ENCODE results near the gene NFIA. TPM values are rescaled to one million over a fixed set of nuclear protein-coding genes. Genes with fewer than 3 reads are reported as not detected.

NFIA gene
- total and polyA plus RNA-seq, 9 of the 15 experiments (the other 6 are each of a cell fraction or from before 2014, with no cell fraction given): 5.3 to 24.9 (median 9.8) TPM

GRCh38 chr1:61169634-61170033 lies 87.3 kb downstream of the NFIA start (continued):
- peak; percentile 84 for TF ChIP-seq RBM25 (IDR thresholded peaks at IDR 0.05; ENCODE audit: low read depth, low read length, severe bottlenecking)

- ATAC-seq (peak; percentile 63), DNase-seq (ENCODE audit: extremely low read depth in 1 of 4, low spot score in 3 of 4) (peak; percentile 66 to 80 (median 78)), FAIRE-seq (peak; percentile 85)
- peak overlapping the region; percentile 86 for H3K27ac ChIP-seq (ENCODE audit: extremely low read depth, low read depth, low read length)
- CTCF ChIA-PET (ENCODE audit: low intra/inter-chr PET ratio): no interaction called here
- H3K4me3 ChIP-seq: no peak overlapping the region
- peaks cover 91% of the 10 kb centered on the region for H3K79me2 ChIP-seq (ENCODE audit: control insufficient read depth, insufficient read depth, low read length)
- H3K9me1 ChIP-seq (ENCODE audit: control insufficient read depth, insufficient read depth, low read length): no peaks in the 10 kb centered on the region
- peaks cover 4 to 70% of the 10 kb centered on the region in 2 experiments for H3K4me1 ChIP-seq (replicated peaks in 1 of 2; ENCODE audit: control insufficient read depth in 2 of 2, insufficient read depth in 2 of 2, low read length in 2 of 2)
- peak overlapping the region in 1 of 2 experiments; percentile 62; a peak in 2 of 4 replicates for H3K9ac ChIP-seq (ENCODE audit: insufficient read depth in 1 of 2, low read depth in 2 of 2, low read length in 2 of 2)
- peak overlapping the region; percentile 35 for H2AFZ ChIP-seq (ENCODE audit: low read depth, low read length)
- in situ Hi-C loops (cut with MboI) (no loop called here), intact Hi-C loops (cut with micrococcal nuclease) (no loop called here)
- BruUV-seq (replicated peaks): no TSS peak
- no peaks in the 10 kb centered on the region for H3K9me3 ChIP-seq (replicated peaks; ENCODE audit: control insufficient read depth, insufficient read depth, low read depth, low read length)
- no peaks in the 10 kb centered on the region for H4K20me1 ChIP-seq (replicated peaks; ENCODE audit: control insufficient read depth, insufficient read depth, low read length)
- POLR2A ChIA-PET: interaction anchor here (0.7 to 3.7 kb wide), 3 partner anchors 13 to 93 kb away, joined by 3 to 25 read pairs (median 5); no protein-coding TSS in a partner anchor
- H3K27me3 ChIP-seq (ENCODE audit: control insufficient read depth in 2 of 2, insufficient read depth in 2 of 2, low read length in 2 of 2): no peaks in the 10 kb centered on the region
- H3K4me2 ChIP-seq (ENCODE audit: insufficient read depth, low read length): peak overlapping the region; percentile 55
- WGBS (ENCODE audit: insufficient coverage, low coverage, missing lambda C conversion rate): 4% methylated on average over 6 of the region's 6 CpGs
- H3K36me3 ChIP-seq (ENCODE audit: control insufficient read depth, insufficient read depth, low read length): peaks cover 13% of the 10 kb centered on the region
- TF ChIP-seq SMARCA4 (IDR thresholded peaks at IDR 0.05) (peak; percentile 90), ZNF384 (IDR thresholded peaks at IDR 0.05; ENCODE audit: low read depth, low read length) (peak; percentile 27; the same call in 1 of the 2 replicates), CHAMP1 (IDR thresholded peaks at IDR 0.05) (0 out of 2 replicates have a peak, but pooled peaks have one; percentile 35), PYGO2 (tag; IDR thresholded peaks at IDR 0.05) (no peak), GTF3C2 (IDR thresholded peaks at IDR 0.05; ENCODE audit: borderline replicate concordance, extremely low read depth, insufficient read length) (no peak), MTA3 (IDR thresholded peaks at IDR 0.05; ENCODE audit: borderline replicate concordance) (peak; percentile 63; the same call in 1 of the 2 replicates), MTA2 (IDR thresholded peaks at IDR 0.05; ENCODE audit: low read depth) (peak; percentile 78), PHB2 (IDR thresholded peaks at IDR 0.05; ENCODE audit: low read depth) (no peak), CBX3 (IDR thresholded peaks at IDR 0.05; ENCODE audit: borderline replicate concordance in 1 of 2, low read length in 2 of 2) (peak in 1 of 2 experiments; percentile 24; a peak in 1 of 3 replicates), CBFA2T2 (conservative IDR thresholded peaks at IDR 0.05) (peak; percentile 78), HDAC8 (tag; IDR thresholded peaks at IDR 0.05) (no peak), ATF1 (CRISPR knock-in tag; IDR thresholded peaks at IDR 0.05) (no peak), ATF1 (tag; IDR thresholded peaks at IDR 0.05) (peak; percentile 51), DMBX1 (CRISPR knock-in tag; IDR thresholded peaks at IDR 0.05; ENCODE audit: borderline replicate concordance) (peak; percentile 53; the same call in 1 of the 2 replicates)
Measured at GRCh38 chr1:61170328-61171238, 88.2 kb downstream of the NFIA start.
